MCF 10A (cell line): ENCODE data around the gene IRF2. TPM values are rescaled to one million over a fixed set of nuclear protein-coding genes. Genes with fewer than 3 reads are reported as not detected.

Experiments used
- BruUV-seq: library from RNA; stranded (reverse); fragments of 400-500 nt; replicated peaks from 2 replicates; lab custom pipeline; 2021; lab: Mats Ljungman, UMichigan
- CTCF ChIA-PET: fragments of 300-600 bp; sonication (Branson Sonifier 250); formaldehyde crosslinking; extraction: SDS; loops from one replicate; lab custom pipeline; 2021; ENCODE audit warnings: antibody characterized with exemption, inconsistent platforms; lab: Yijun Ruan, JAX
- POLR2A ChIA-PET: fragments of 300-600, 350-650 bp; sonication (Branson Sonifier 250); formaldehyde crosslinking; extraction: SDS; loops from one replicate; lab custom pipeline; 2020; ENCODE audit warnings: antibody characterized with exemption, inconsistent platforms; lab: Yijun Ruan, JAX
- DNase-seq: peaks from one replicate; pipeline ENCODE4 v3.0.0-alpha.2; 2018; ENCODE audit not compliant: unreplicated experiment
- H3K27ac Mint-ChIP-seq: one replicate; pipeline ENCODE4 v1.8.0; 2022; ENCODE audit warnings: mild to moderate bottlenecking, low read depth, mixed read lengths; ENCODE audit not compliant: unreplicated experiment
- H3K27me3 Mint-ChIP-seq: one replicate; pipeline ENCODE4 v1.8.0; 2022; ENCODE audit warnings: mixed read lengths; ENCODE audit not compliant: insufficient read depth, unreplicated experiment
- H3K36me3 Mint-ChIP-seq: one replicate; pipeline ENCODE4 v1.8.0; 2022; ENCODE audit warnings: mild to moderate bottlenecking, moderate library complexity, mixed read lengths; ENCODE audit not compliant: insufficient read depth, unreplicated experiment
- H3K4me1 Mint-ChIP-seq: one replicate; pipeline ENCODE4 v1.8.0; 2022; ENCODE audit warnings: mixed read lengths; ENCODE audit not compliant: insufficient read depth, unreplicated experiment
- H3K4me3 Mint-ChIP-seq: one replicate; pipeline ENCODE4 v1.8.0; 2022; ENCODE audit warnings: mild to moderate bottlenecking, moderate library complexity, mixed read lengths; ENCODE audit not compliant: unreplicated experiment
- H3K9me3 Mint-ChIP-seq: one replicate; pipeline ENCODE4 v1.8.0; 2022; ENCODE audit warnings: mixed read lengths; ENCODE audit not compliant: unreplicated experiment
- CTCF ChIP-seq: fragments of 200-600 bp; IDR thresholded peaks from one replicate; pipeline ENCODE4 v1.8.0; 2022; ENCODE audit warnings: antibody characterized with exemption, mild to moderate bottlenecking; ENCODE audit not compliant: unreplicated experiment
- intact Hi-C: fragments of 100-400 bp; cut with micrococcal nuclease; formaldehyde crosslinking; loops from 2 replicates; pipeline ENCODE4 v1.14.1; 2022
- total RNA-seq: library from RNA; stranded (reverse); gene quantifications from 2 replicates; pipeline ENCODE4 v1.2.3, GENCODE V29; 2022

IRF2 gene
- total RNA-seq, 1 experiment from 2014 or later = 20.8 TPM

- Mint-ChIP-seq H3K27me3 (no peaks in the 10 kb centered on the region), H3K27ac (peak overlapping the region; percentile 98), H3K9me3 (no peaks in the 10 kb centered on the region), H3K4me1 (peaks cover 23% of the 10 kb centered on the region), H3K36me3 (peaks cover 13% of the 10 kb centered on the region), H3K4me3 (peak overlapping the region; percentile 99)
- CTCF ChIA-PET = interaction anchor here (0.6 to 1.6 kb wide), 6 partner anchors 16 to 363 kb away, joined by 3 to 8 read pairs (median 3); no protein-coding TSS in a partner anchor
- no peak for TF ChIP-seq CTCF
- DNase-seq = no peak
- intact Hi-C loops = no loop called here
- BruUV-seq = no TSS peak
- POLR2A ChIA-PET = interaction anchor here (0.6 to 2.8 kb wide), 21 partner anchors 11 to 603 kb away, joined by 3 to 108 read pairs (median 4); no protein-coding TSS in a partner anchor
These were observed 1.1 kb upstream of the IRF2 start for GRCh38 chr4:184475498-184475897.

GRCh38 chr4:184475096-184475461 is 729 bp upstream of the IRF2 start:
- Mint-ChIP-seq H3K4me1 (peaks cover 23% of the 10 kb centered on the region), H3K9me3 (no peaks in the 10 kb centered on the region), H3K4me3 (peak overlapping the region; percentile 99), H3K27ac (peak overlapping the region; percentile 98), H3K27me3 (no peaks in the 10 kb centered on the region), H3K36me3 (peaks cover 14% of the 10 kb centered on the region)
- TSS peak; percentile 79 for BruUV-seq
- DNase-seq = peak; percentile 56
- TF ChIP-seq CTCF = no peak
- intact Hi-C loops = no loop called here
- CTCF ChIA-PET = interaction anchor here (0.5 to 1.6 kb wide), 6 partner anchors 15 to 211 kb away, joined by 3 to 8 read pairs (median 3); no protein-coding TSS in a partner anchor
- POLR2A ChIA-PET = interaction anchor here (0.6 to 2.8 kb wide), 30 partner anchors 13 to 603 kb away, joined by 3 to 108 read pairs (median 4); no protein-coding TSS in a partner anchor

GRCh38 chr4:184473499-184474262 is 669 bp downstream of the IRF2 start:
- Mint-ChIP-seq H3K36me3 (peaks cover 19% of the 10 kb centered on the region), H3K4me3 (peak overlapping the region; percentile 99), H3K27ac (peak overlapping the region; percentile 98), H3K27me3 (no peaks in the 10 kb centered on the region), H3K4me1 (peaks cover 23% of the 10 kb centered on the region), H3K9me3 (no peaks in the 10 kb centered on the region)
- TF ChIP-seq CTCF = no peak
- POLR2A ChIA-PET = interaction anchor here (0.6 to 2.8 kb wide), 28 partner anchors 11 to 353 kb away, joined by 3 to 108 read pairs (median 4); partner anchors contain the start of genes CASP3 and PRIMPOL
- DNase-seq = peak; percentile 44
- intact Hi-C loops = loop anchor here (1.0 to 5.0 kb wide), 9 partner anchors 56 to 259 kb away; partner anchors contain the start of genes CASP3, CENPU and PRIMPOL
- CTCF ChIA-PET = interaction anchor here (0.9 to 1.2 kb wide), 2 partner anchors 52 to 210 kb away, joined by 3 to 4 read pairs; no protein-coding TSS in a partner anchor
- BruUV-seq = no TSS peak
